ENCODE data around the gene AP3B1.
"Not testable (repeated sequence)": the region's sequence is repeated elsewhere in the genome, so short reads cannot be mapped to it uniquely, and the experiment has no call there.

The AP3B1 gene

GRCh38 chr5:78129597-78129996, 164.9 kb downstream of the AP3B1 start:
- no peak for DNase-seq

- DNase-seq, result no peak
These were observed 166.6 kb downstream of the AP3B1 start for GRCh38 chr5:78127875-78128274.

DNA sequence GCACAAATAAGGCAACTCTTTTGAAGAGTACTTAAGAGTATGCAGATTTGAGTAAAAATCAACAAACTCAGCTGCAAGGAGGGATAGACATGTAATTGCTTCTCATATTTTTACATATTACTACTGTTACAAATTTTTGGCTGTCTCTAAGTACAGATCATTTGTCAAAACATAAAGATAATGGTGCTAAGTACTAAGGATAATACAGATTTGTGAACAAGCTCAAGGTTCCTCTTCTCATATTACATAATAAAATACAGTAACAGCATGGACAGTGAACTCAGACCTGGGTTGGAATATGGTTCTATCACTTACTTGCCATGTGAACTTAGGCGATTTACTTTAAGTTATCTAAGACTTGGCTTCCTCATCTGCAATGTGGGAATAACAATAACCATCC, 168.0 kb downstream of the AP3B1 start:
- DNase-seq, result no peak

DNA sequence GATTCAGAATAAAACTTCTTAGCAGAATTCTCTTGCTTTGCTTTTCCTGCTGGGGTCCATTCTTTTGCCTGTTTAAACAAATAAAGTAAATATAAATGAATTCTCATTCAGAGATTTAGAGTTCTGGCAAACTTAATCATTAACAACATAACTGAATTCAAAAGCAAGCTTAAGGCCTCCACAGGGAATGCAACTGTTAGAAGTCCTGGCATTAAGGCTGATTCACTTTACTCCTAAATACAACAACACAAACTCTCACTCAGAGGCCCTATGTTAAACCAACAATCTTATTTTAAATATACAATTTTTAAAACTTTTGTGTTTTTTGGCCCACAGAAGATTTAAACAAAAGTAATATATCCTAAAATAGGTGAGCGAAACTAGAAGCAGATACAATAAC, 178.3 kb downstream of the AP3B1 start:
- DNase-seq, result no peak

DNA sequence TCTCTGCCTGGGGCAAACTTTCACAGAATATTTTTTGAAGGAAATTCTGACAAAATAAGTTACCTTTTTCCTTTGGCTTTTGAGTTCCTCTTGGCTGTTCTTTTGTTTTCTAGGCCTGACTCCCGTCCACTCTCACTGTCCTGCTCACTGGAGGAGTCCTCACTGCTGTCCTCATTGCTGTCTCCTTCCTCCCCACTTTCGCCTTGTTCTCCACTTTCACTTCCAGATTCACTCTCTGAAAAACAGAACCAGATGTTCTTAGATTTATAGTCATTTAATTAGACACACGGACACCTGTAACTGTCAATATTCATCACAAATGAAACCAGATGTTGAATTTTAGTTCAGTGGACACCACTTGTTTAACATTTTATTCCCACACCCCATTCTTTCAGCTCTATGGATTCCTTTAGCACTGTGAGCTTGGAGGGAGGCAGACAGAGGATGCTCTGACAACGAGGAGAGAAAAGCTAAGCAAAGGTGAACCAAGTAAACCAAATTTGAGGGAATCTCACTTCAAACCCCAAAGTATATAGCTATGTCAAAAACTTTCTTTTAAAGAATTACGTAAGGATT, 180.7 kb downstream of the AP3B1 start:
- DNase-seq, result no peak

GRCh38 chr5:78112931-78113330, 181.6 kb downstream of the AP3B1 start:
- DNase-seq, result no peak

- DNase-seq, result no peak
These were observed 184.6 kb downstream of the AP3B1 start for GRCh38 chr5:78109891-78110324.

- no peak for DNase-seq
These were observed 185.9 kb downstream of the AP3B1 start for GRCh38 chr5:78108564-78108963.

- DNase-seq, result no peak
These were observed 191.1 kb downstream of the AP3B1 start for GRCh38 chr5:78103232-78103918.

- no peak for DNase-seq
These were observed 192.0 kb downstream of the AP3B1 start for GRCh38 chr5:78102500-78102899.

DNA sequence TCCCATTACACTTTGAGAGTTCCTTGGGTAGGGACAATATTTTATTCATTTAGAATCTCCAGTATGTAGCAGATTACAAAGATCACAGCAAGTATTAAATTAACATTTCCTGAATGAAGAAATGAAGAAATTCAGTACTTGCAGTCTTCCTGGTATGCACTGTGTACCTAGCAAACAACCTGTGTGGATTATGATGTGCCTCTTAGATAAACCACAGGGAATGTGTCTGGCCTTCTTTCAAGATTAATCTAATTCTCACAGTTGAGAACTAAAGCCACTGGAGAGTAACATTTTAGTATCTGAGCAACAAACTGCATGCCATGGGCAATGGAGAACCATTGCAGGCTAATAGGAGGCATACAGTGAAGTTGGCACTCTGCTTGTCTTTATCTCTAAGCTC, 199.4 kb downstream of the AP3B1 start:
- DNase-seq, result no peak

DNA sequence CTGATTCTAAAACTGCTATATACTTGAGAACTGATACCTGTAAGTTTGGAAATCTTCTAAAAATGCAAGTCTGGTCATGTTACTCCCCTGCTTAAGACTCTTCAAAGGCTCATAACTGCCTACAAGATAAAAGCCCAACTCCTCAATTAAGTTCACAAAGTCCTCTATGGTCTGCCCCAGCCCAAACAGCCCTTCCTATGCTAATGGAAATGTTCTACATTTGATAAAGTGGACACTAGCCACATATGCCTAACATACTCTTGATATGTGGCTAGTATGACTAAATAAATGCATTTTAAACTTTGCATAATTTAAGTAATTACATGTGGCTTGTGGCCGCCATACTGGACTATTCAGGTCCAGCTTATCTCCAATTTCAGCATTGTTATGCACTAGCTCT, 204.5 kb downstream of the AP3B1 start:
- DNase-seq, result no peak

- no peak for DNase-seq
These were observed 215.6 kb downstream of the AP3B1 start for GRCh38 chr5:78078858-78079257.

- no peak for DNase-seq
These were observed 217.0 kb downstream of the AP3B1 start for GRCh38 chr5:78077369-78078068.

DNA sequence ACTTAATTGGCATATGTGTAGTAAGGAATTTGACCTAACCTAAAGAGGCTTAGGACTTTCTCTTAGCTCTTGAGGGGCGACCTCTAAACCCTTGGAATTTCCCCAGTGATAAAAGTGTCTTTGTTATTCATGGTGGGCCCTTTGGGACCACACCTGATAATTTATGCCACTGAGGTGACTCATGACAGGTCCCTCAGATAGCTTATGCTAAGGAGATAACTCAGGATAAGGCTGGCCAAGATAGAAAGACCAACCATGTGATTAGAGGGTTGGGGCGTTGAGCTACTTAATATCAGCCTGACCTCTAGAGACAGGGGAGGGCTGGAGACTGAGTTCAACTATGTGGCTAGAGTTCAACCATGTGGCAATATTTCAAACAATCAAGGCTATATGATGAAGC, 218.1 kb downstream of the AP3B1 start:
- no peak for DNase-seq

GRCh38 chr5:78075301-78075700, 219.2 kb downstream of the AP3B1 start:
- no peak for DNase-seq

- not testable (repeated sequence) for DNase-seq
These were observed 223.8 kb downstream of the AP3B1 start for GRCh38 chr5:78070691-78071090.

GRCh38 chr5:78067581-78067980, 226.9 kb downstream of the AP3B1 start:
- not testable (repeated sequence) for DNase-seq

- not testable (repeated sequence) for DNase-seq
These were observed 227.8 kb downstream of the AP3B1 start for GRCh38 chr5:78066722-78067121.

DNA sequence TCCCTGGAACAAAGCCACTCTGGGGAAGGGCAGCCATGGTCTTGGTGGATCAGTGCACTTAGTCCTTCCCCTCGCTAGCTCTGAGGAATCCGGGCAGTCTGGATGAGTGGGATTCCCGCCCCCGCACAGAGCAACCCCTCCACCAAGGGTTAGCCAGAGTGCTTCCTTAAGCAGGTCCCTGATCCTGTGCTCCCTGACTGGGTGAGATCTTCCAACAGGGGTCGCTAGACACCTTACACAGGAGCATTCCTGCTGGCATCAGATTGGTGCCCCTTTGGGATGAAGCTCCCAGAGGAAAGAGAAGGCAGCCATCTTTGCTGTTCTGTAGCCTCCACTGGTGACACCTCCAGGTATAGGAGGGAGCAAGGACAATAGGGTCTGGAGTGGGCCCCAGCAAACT, 228.8 kb downstream of the AP3B1 start:
- DNase-seq, result no peak

DNA sequence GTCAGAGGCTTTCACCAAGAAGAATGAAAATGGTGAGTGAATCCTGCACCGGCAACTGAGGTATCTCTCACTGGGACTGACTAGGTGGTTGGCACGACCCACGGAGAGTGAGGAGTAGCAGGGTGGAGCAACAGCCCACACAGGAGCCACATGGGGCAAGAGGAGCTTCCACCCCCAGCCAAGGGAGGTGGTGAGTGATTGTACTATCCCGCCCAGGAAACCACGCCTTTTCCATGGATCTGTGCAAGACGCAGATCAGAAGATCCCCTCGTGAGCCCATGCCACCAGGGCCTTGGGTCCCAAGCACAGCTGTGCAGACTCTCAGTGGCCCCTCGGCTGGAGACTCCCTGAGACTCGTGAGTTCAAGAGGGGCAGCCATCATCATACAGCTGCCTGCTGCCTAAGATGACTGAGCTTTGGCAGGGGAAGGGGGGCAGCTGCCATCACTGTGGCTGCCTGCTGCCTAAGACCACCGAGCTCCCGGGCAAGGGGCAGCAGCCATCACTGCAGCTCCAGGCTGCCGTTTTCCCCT, 229.5 kb downstream of the AP3B1 start:
- DNase-seq, result no peak

- DNase-seq, result no peak
These were observed 231.0 kb downstream of the AP3B1 start for GRCh38 chr5:78063495-78063894.

DNA sequence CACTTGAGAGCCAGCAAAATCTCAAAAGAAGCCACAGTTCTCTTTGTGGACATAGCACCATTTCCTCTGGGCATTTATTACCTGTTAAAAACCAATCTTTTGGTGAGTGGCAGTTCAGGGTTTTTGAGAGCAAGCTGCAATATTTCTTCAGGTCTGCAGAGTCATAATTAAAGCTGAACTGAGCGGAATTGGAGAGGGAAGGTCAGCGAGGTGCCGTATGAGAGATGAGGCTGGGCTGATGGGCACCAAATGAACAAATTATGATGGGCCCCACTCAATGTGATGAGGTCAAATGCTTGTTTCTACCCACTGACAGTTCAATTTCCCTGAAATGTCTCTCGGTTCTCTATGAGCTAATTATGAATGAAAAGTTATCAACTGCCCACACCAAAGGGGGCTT, 231.9 kb downstream of the AP3B1 start:
- DNase-seq, result no peak

- no peak for DNase-seq
These were observed 234.1 kb downstream of the AP3B1 start for GRCh38 chr5:78060421-78060820.
